ENCODE data around the gene BICD1.

Gene BICD1

GRCh38 chr12:32301216-32301615, 194.6 kb downstream of the BICD1 start:
- Histone ChIP-seq H3K27ac (ENCODE audit: low read length) (no peak overlapping the region), H3K4me3 (ENCODE audit: low read depth in 1 of 2, low read length in 2 of 2) (no peak overlapping the region)

GRCh38 chr12:32302218-32303173, 195.8 kb downstream of the BICD1 start:
- ATAC-seq (ENCODE audit: insufficient read depth, low read depth) (no peak; the same call in 2 of the 3 replicates), DNase-seq (no peak)
- Histone ChIP-seq H3K9ac (ENCODE audit: low read depth, low read length) (no peak overlapping the region), H3K36me3 (ENCODE audit: insufficient read depth, low read length) (peaks cover 27% of the 10 kb centered on the region), H3K9me3 (ENCODE audit: insufficient read depth, low read length, severe bottlenecking) (no peaks in the 10 kb centered on the region), H2AFZ (ENCODE audit: low read depth, low read length) (no peak overlapping the region), H4K20me1 (ENCODE audit: insufficient read depth, low read length) (no peaks in the 10 kb centered on the region), H3K27me3 (ENCODE audit: insufficient read depth, low read length, poor library complexity) (no peaks in the 10 kb centered on the region), H3K4me1 (ENCODE audit: insufficient read depth, low read length) (no peaks in the 10 kb centered on the region), H3K79me2 (ENCODE audit: insufficient read depth, low read length) (0 out of 2 replicates have a peak, but pooled peaks cover 4% of the 10 kb centered on the region), H3K27ac (ENCODE audit: low read length) (no peak overlapping the region), H3K4me2 (ENCODE audit: insufficient read depth, low read length) (no peak overlapping the region), H3K4me3 (ENCODE audit: low read depth in 1 of 2, low read length in 2 of 2) (no peak overlapping the region)
- TF ChIP-seq, protein P1, sequence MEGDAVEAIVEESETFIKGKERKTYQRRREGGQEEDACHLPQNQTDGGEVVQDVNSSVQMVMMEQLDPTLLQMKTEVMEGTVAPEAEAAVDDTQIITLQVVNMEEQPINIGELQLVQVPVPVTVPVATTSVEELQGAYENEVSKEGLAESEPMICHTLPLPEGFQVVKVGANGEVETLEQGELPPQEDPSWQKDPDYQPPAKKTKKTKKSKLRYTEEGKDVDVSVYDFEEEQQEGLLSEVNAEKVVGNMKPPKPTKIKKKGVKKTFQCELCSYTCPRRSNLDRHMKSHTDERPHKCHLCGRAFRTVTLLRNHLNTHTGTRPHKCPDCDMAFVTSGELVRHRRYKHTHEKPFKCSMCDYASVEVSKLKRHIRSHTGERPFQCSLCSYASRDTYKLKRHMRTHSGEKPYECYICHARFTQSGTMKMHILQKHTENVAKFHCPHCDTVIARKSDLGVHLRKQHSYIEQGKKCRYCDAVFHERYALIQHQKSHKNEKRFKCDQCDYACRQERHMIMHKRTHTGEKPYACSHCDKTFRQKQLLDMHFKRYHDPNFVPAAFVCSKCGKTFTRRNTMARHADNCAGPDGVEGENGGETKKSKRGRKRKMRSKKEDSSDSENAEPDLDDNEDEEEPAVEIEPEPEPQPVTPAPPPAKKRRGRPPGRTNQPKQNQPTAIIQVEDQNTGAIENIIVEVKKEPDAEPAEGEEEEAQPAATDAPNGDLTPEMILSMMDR (IDR thresholded peaks at IDR 0.05; ENCODE audit: borderline replicate concordance, extremely low read depth, low read length, poor library complexity, severe bottlenecking): peak; percentile 27
- TF ChIP-seq EZH2 (IDR thresholded peaks at IDR 0.05; ENCODE audit: borderline replicate concordance, low read depth, low read length, severe bottlenecking): no peak

More at GRCh38 chr12:32301216-32301615, 194.6 kb downstream of the BICD1 start:
- Histone ChIP-seq H3K79me2 (ENCODE audit: insufficient read depth, low read length) (0 out of 2 replicates have a peak, but pooled peaks cover 4% of the 10 kb centered on the region), H3K4me2 (ENCODE audit: insufficient read depth, low read length) (no peak overlapping the region), H3K36me3 (ENCODE audit: insufficient read depth, low read length) (peaks cover 15% of the 10 kb centered on the region), H3K9me3 (ENCODE audit: insufficient read depth, low read length, severe bottlenecking) (no peaks in the 10 kb centered on the region), H3K27me3 (ENCODE audit: insufficient read depth, low read length, poor library complexity) (no peaks in the 10 kb centered on the region), H3K4me1 (ENCODE audit: insufficient read depth, low read length) (no peaks in the 10 kb centered on the region), H2AFZ (ENCODE audit: low read depth, low read length) (no peak overlapping the region), H4K20me1 (ENCODE audit: insufficient read depth, low read length) (no peaks in the 10 kb centered on the region), H3K9ac (ENCODE audit: low read depth, low read length) (no peak overlapping the region)
- TF ChIP-seq, protein P1 (IDR thresholded peaks at IDR 0.05; ENCODE audit: borderline replicate concordance, extremely low read depth, low read length, poor library complexity, severe bottlenecking): no peak
- TF ChIP-seq EZH2 (IDR thresholded peaks at IDR 0.05; ENCODE audit: borderline replicate concordance, low read depth, low read length, severe bottlenecking): no peak
- ATAC-seq (ENCODE audit: insufficient read depth, low read depth) (no peak), DNase-seq (no peak)

- Histone ChIP-seq H3K36me3 (ENCODE audit: insufficient read depth, low read length) (peaks cover 30% of the 10 kb centered on the region), H3K9ac (ENCODE audit: low read depth, low read length) (no peak overlapping the region), H3K79me2 (ENCODE audit: insufficient read depth, low read length) (0 out of 2 replicates have a peak, but pooled peaks cover 4% of the 10 kb centered on the region), H3K27ac (ENCODE audit: low read length) (no peak overlapping the region), H3K9me3 (ENCODE audit: insufficient read depth, low read length, severe bottlenecking) (no peaks in the 10 kb centered on the region), H3K4me2 (ENCODE audit: insufficient read depth, low read length) (no peak overlapping the region), H3K4me1 (ENCODE audit: insufficient read depth, low read length) (no peaks in the 10 kb centered on the region), H2AFZ (ENCODE audit: low read depth, low read length) (no peak overlapping the region), H3K27me3 (ENCODE audit: insufficient read depth, low read length, poor library complexity) (no peaks in the 10 kb centered on the region), H4K20me1 (ENCODE audit: insufficient read depth, low read length) (no peaks in the 10 kb centered on the region), H3K4me3 (ENCODE audit: low read depth in 1 of 2, low read length in 2 of 2) (no peak overlapping the region)
- DNase-seq: no peak
- no peak for TF ChIP-seq EZH2 (IDR thresholded peaks at IDR 0.05; ENCODE audit: borderline replicate concordance, low read depth, low read length, severe bottlenecking)
- TF ChIP-seq, protein P1 (IDR thresholded peaks at IDR 0.05; ENCODE audit: borderline replicate concordance, extremely low read depth, low read length, poor library complexity, severe bottlenecking): no peak
- ATAC-seq (ENCODE audit: insufficient read depth, low read depth): no peak
Measured at GRCh38 chr12:32303174-32303549, 196.5 kb downstream of the BICD1 start.

All from DND-41 (cell line).